AG04450 (cell line): ENCODE measurements around the gene LIMK2. TPM values are rescaled to one million over a fixed set of nuclear protein-coding genes. Genes with fewer than 3 reads are reported as not detected.
"Not testable (repeated sequence)": the region's sequence is repeated elsewhere in the genome, so short reads cannot be mapped to it uniquely, and the experiment has no call there.

Source experiments
- CTCF ChIA-PET: fragments of 300-600, 350-600 bp; formaldehyde crosslinking; extraction: SDS; loops from one replicate; lab custom pipeline; 2022; ENCODE audit warnings: antibody characterized with exemption, inconsistent platforms; lab: Charles Lee
- POLR2A ChIA-PET: fragments of 350-600 bp; formaldehyde crosslinking; extraction: SDS; loops from one replicate; lab custom pipeline; 2021; ENCODE audit warnings: antibody characterized with exemption, inconsistent platforms; lab: Yijun Ruan, JAX
- DNase-seq: peaks from one replicate; pipeline ENCODE4 v3.0.0-alpha.2; 2011; ENCODE audit warnings: low read depth, low spot score
- H3K27ac ChIP-seq: one replicate; pipeline ENCODE4 v1.5.1; 2012; ENCODE audit warnings: low read depth, low read length, control low read depth
- H3K27me3 ChIP-seq: one replicate; pipeline ENCODE4 v1.6.0; 2012; ENCODE audit warnings: low read length; ENCODE audit not compliant: control insufficient read depth, insufficient read depth
- H3K4me3 ChIP-seq: 2 replicates; pipeline ENCODE4 v1.5.1; 2011; ENCODE audit warnings: mild to moderate bottlenecking, low read depth, low read length, control low read depth
- H3K9me3 ChIP-seq: 2 replicates; pipeline ENCODE4 v1.5.1; 2012; ENCODE audit warnings: low read length; ENCODE audit not compliant: control insufficient read depth, insufficient read depth
- CTCF ChIP-seq: IDR thresholded peaks from 2 replicates; pipeline ENCODE4 v1.5.1; 2011; ENCODE audit warnings: low read depth, low read length, control low read depth, inconsistent platforms
- polyA plus RNA-seq: library from polyadenylated mRNA; depleted of rRNA; stranded (reverse); fragments of >200 nt; gene quantifications from 2 replicates; pipeline ENCODE4 v1.2.3, GENCODE V29; 2011

LIMK2 gene
- polyA plus RNA-seq, 1 experiment = 5.0 TPM

- Histone ChIP-seq H3K27me3 (no peaks in the 10 kb centered on the region), H3K4me3 (no peak overlapping the region), H3K9me3 (no peaks in the 10 kb centered on the region), H3K27ac (no peak overlapping the region)
- no peak for DNase-seq
- ChIA-PET CTCF (interaction anchor here (4.8 kb wide), 1 partner anchor 9 kb away, joined by 30 read pairs; the partner anchor contains the start of gene LIMK2), POLR2A (no interaction called here)
- no peak for TF ChIP-seq CTCF
Measured at GRCh38 chr22:31221084-31221483, 9.0 kb downstream of the LIMK2 start.

- TF ChIP-seq CTCF = no peak
- no peak overlapping the region for H3K27ac ChIP-seq
- H3K9me3 ChIP-seq = no peaks in the 10 kb centered on the region
- no peak for DNase-seq
- no peak overlapping the region for H3K4me3 ChIP-seq
- no peaks in the 10 kb centered on the region for H3K27me3 ChIP-seq
- CTCF ChIA-PET = interaction anchor here (0.7 to 4.8 kb wide), 4 partner anchors 9 to 512 kb away, joined by 3 to 30 read pairs (median 6); partner anchors contain the start of gene LIMK2
- POLR2A ChIA-PET = no interaction called here
Measured at GRCh38 chr22:31222736-31223135, 10.6 kb downstream of the LIMK2 start.

GRCh38 chr22:31223786-31224191 is 11.7 kb downstream of the LIMK2 start:
- POLR2A ChIA-PET = no interaction called here
- H3K4me3 ChIP-seq = no peak overlapping the region
- no peaks in the 10 kb centered on the region for H3K27me3 ChIP-seq
- H3K27ac ChIP-seq = no peak overlapping the region
- H3K9me3 ChIP-seq = no peaks in the 10 kb centered on the region
- CTCF ChIA-PET = interaction anchor here (1.7 to 4.8 kb wide), 3 partner anchors 12 to 117 kb away, joined by 5 to 30 read pairs (median 6); partner anchors contain the start of genes LIMK2 and SELENOM
- TF ChIP-seq CTCF = no peak
- no peak for DNase-seq

GRCh38 chr22:31224691-31225090 is 12.6 kb downstream of the LIMK2 start:
- POLR2A ChIA-PET, H3K9me3 ChIP-seq, H3K27ac ChIP-seq, DNase-seq, H3K4me3 ChIP-seq, H3K27me3 ChIP-seq: not testable (repeated sequence)
- CTCF ChIA-PET = interaction anchor here (1.9 to 4.6 kb wide), 2 partner anchors 12 to 118 kb away, joined by 5 to 29 read pairs; partner anchors contain the start of genes LIMK2 and SELENOM

GRCh38 chr22:31227186-31227585 is 15.1 kb downstream of the LIMK2 start:
- H3K4me3 ChIP-seq = no peak overlapping the region
- no peak for DNase-seq
- H3K27ac ChIP-seq = no peak overlapping the region
- ChIA-PET CTCF (interaction anchor here (4.3 to 7.9 kb wide), 3 partner anchors 15 to 119 kb away, joined by 18 to 72 read pairs (median 29); partner anchors contain the start of genes LIMK2 and SELENOM), POLR2A (no interaction called here)
- H3K27me3 ChIP-seq = no peaks in the 10 kb centered on the region
- no peak for TF ChIP-seq CTCF
- H3K9me3 ChIP-seq = no peaks in the 10 kb centered on the region
